K562 (cell line): ENCODE data around the gene RNF103. TPM values are rescaled to one million over a fixed set of nuclear protein-coding genes. Genes with fewer than 3 reads are reported as not detected.

Source experiments
- EP400 ChIP-seq: fragments of 450-650 bp; IDR thresholded peaks from 2 replicates; pipeline ENCODE4 v1.6.1; 2017; ENCODE audit warnings: antibody characterized with exemption, mild to moderate bottlenecking, moderate library complexity
- GATAD2B ChIP-seq: fragments of 450-650 bp; IDR thresholded peaks from 2 replicates; pipeline ENCODE4 v1.6.1; 2017; ENCODE audit warnings: mild to moderate bottlenecking, borderline replicate concordance
- HNRNPLL ChIP-seq: fragments of 200-400 bp; formaldehyde crosslinking; IDR thresholded peaks from 2 replicates; pipeline ENCODE4 v1.6.1; 2017; ENCODE audit warnings: low read length, low read depth, mild to moderate bottlenecking; ENCODE audit not compliant: poor library complexity, severe bottlenecking
- KDM1A ChIP-seq, 2 experiments: fragments of 450-650 bp; IDR thresholded peaks; 2 replicates each; pipeline ENCODE4 v1.6.1; 2016; ENCODE audit warnings: mild to moderate bottlenecking in 2 of 2
- RBFOX2 ChIP-seq: fragments of 200-400 bp; formaldehyde crosslinking; IDR thresholded peaks from 2 replicates; pipeline ENCODE4 v1.6.1; 2017; ENCODE audit warnings: low read depth, mild to moderate bottlenecking, low read length, moderate library complexity
- RBM22 ChIP-seq: fragments of 200-400 bp; formaldehyde crosslinking; IDR thresholded peaks from 2 replicates; pipeline ENCODE4 v1.6.1; 2018; ENCODE audit warnings: low read length, low read depth; ENCODE audit not compliant: poor library complexity, severe bottlenecking
- polyA plus RNA-seq, 8 experiments: library from polyadenylated mRNA; depleted of rRNA in 4 of 8; stranded (reverse) in 5 of 8; unstranded in 3 of 8; fragments of >200 nt; fragmentation: Nextera tagmentation in 2 of 8; fragmentation: Illumina TruSeq in 1 of 8; extraction: Ambion mirVana in 2 of 8; extraction: Trizol in 1 of 8; gene quantifications; 2 replicates each; pipeline versions ENCODE4 v1.2.1 to v1.2.3, GENCODE V29; 2011 to 2014; ENCODE audit warnings: inconsistent platforms in 1 of 8, missing spikeins in 1 of 8
- total RNA-seq, 7 experiments: library from RNA; depleted of rRNA in 6 of 7; stranded (reverse); fragments of >200 nt in 6 of 7; fragmentation: Illumina TruSeq in 2 of 7; extraction: Trizol in 2 of 7; gene quantifications; 2 replicates each; pipeline versions ENCODE4 v1.2.1 to v1.2.3, GENCODE V29; 2011 to 2021; ENCODE audit warnings: low replicate concordance in 1 of 7
- TF ChIP-seq, protein P1 (sequence below), 2 experiments: fragments of 450-650 bp; conservative IDR thresholded peaks; 2 replicates each; pipeline ENCODE4 v1.6.1; 2017; ENCODE audit warnings: mild to moderate bottlenecking in 2 of 2, moderate library complexity in 2 of 2
- TF ChIP-seq, protein P2 (sequence below): fragments of 250-450 bp; sonication (Bioruptor Pico); IDR thresholded peaks from 2 replicates; pipeline ENCODE4 v1.4.0; 2020; ENCODE audit warnings: mild to moderate bottlenecking
- TF ChIP-seq, protein P3 (sequence below): fragments of 450-650 bp; IDR thresholded peaks from 2 replicates; pipeline ENCODE4 v1.6.1; 2016; ENCODE audit warnings: mild to moderate bottlenecking, moderate library complexity

RNF103 gene
- total and polyA plus RNA-seq, 9 of the 15 experiments (the other 6 are each of a cell fraction or from before 2014, with no cell fraction given) = 1.2 to 6.8 (median 4.6) TPM

DNA sequence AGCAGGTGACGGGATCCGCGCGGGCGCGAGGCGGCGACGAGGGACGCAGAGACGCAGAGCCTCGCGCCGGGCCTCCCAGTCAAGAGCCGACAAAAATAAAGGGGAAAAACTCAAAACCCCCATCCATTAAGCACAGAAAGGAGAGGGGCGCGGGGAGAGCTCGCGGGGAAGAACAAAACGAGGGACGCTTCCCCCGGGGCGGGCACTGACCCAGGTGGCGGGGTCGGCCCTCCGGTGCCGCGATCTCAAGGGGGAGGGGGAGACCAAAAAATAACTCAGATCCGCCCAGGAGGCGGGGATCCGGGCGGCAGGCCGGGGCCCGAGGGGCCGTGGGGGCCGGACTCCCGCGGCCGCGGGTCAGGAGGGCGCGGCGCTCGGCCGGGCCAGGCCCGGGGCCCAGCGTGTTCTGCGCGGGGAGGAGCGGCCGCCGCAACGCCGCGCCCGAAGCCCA, 597 bp downstream of the RNF103 start (continued):
- TF ChIP-seq RBFOX2 (peak; percentile 62), RBM22 (no peak), GATAD2B (0 out of 2 replicates have a peak, but pooled peaks have one; percentile 66), KDM1A (IDR thresholded peaks at IDR 0.05) (peak in 1 of 2 experiments; percentile 39; a peak in 1 of 4 replicates), EP400 (0 out of 2 replicates have a peak, but pooled peaks have one; percentile 16), HNRNPLL (no peak)
- TF ChIP-seq, protein P1, sequence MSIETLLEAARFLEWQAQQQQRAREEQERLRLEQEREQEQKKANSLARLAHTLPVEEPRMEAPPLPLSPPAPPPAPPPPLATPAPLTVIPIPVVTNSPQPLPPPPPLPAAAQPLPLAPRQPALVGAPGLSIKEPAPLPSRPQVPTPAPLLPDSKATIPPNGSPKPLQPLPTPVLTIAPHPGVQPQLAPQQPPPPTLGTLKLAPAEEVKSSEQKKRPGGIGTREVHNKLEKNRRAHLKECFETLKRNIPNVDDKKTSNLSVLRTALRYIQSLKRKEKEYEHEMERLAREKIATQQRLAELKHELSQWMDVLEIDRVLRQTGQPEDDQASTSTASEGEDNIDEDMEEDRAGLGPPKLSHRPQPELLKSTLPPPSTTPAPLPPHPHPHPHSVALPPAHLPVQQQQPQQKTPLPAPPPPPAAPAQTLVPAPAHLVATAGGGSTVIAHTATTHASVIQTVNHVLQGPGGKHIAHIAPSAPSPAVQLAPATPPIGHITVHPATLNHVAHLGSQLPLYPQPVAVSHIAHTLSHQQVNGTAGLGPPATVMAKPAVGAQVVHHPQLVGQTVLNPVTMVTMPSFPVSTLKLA (conservative IDR thresholded peaks at IDR 0.05) = peak in 1 of 2 experiments; percentile 9; a peak in 1 of 4 replicates
- TF ChIP-seq, protein P2, sequence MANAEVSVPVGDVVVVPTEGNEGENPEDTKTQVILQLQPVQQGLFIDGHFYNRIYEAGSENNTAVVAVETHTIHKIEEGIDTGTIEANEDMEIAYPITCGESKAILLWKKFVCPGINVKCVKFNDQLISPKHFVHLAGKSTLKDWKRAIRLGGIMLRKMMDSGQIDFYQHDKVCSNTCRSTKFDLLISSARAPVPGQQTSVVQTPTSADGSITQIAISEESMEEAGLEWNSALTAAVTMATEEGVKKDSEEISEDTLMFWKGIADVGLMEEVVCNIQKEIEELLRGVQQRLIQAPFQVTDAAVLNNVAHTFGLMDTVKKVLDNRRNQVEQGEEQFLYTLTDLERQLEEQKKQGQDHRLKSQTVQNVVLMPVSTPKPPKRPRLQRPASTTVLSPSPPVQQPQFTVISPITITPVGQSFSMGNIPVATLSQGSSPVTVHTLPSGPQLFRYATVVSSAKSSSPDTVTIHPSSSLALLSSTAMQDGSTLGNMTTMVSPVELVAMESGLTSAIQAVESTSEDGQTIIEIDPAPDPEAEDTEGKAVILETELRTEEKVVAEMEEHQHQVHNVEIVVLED (CRISPR knock-in tag) = 0 out of 2 replicates have a peak, but pooled peaks have one; percentile 36
- TF ChIP-seq, protein P3, sequence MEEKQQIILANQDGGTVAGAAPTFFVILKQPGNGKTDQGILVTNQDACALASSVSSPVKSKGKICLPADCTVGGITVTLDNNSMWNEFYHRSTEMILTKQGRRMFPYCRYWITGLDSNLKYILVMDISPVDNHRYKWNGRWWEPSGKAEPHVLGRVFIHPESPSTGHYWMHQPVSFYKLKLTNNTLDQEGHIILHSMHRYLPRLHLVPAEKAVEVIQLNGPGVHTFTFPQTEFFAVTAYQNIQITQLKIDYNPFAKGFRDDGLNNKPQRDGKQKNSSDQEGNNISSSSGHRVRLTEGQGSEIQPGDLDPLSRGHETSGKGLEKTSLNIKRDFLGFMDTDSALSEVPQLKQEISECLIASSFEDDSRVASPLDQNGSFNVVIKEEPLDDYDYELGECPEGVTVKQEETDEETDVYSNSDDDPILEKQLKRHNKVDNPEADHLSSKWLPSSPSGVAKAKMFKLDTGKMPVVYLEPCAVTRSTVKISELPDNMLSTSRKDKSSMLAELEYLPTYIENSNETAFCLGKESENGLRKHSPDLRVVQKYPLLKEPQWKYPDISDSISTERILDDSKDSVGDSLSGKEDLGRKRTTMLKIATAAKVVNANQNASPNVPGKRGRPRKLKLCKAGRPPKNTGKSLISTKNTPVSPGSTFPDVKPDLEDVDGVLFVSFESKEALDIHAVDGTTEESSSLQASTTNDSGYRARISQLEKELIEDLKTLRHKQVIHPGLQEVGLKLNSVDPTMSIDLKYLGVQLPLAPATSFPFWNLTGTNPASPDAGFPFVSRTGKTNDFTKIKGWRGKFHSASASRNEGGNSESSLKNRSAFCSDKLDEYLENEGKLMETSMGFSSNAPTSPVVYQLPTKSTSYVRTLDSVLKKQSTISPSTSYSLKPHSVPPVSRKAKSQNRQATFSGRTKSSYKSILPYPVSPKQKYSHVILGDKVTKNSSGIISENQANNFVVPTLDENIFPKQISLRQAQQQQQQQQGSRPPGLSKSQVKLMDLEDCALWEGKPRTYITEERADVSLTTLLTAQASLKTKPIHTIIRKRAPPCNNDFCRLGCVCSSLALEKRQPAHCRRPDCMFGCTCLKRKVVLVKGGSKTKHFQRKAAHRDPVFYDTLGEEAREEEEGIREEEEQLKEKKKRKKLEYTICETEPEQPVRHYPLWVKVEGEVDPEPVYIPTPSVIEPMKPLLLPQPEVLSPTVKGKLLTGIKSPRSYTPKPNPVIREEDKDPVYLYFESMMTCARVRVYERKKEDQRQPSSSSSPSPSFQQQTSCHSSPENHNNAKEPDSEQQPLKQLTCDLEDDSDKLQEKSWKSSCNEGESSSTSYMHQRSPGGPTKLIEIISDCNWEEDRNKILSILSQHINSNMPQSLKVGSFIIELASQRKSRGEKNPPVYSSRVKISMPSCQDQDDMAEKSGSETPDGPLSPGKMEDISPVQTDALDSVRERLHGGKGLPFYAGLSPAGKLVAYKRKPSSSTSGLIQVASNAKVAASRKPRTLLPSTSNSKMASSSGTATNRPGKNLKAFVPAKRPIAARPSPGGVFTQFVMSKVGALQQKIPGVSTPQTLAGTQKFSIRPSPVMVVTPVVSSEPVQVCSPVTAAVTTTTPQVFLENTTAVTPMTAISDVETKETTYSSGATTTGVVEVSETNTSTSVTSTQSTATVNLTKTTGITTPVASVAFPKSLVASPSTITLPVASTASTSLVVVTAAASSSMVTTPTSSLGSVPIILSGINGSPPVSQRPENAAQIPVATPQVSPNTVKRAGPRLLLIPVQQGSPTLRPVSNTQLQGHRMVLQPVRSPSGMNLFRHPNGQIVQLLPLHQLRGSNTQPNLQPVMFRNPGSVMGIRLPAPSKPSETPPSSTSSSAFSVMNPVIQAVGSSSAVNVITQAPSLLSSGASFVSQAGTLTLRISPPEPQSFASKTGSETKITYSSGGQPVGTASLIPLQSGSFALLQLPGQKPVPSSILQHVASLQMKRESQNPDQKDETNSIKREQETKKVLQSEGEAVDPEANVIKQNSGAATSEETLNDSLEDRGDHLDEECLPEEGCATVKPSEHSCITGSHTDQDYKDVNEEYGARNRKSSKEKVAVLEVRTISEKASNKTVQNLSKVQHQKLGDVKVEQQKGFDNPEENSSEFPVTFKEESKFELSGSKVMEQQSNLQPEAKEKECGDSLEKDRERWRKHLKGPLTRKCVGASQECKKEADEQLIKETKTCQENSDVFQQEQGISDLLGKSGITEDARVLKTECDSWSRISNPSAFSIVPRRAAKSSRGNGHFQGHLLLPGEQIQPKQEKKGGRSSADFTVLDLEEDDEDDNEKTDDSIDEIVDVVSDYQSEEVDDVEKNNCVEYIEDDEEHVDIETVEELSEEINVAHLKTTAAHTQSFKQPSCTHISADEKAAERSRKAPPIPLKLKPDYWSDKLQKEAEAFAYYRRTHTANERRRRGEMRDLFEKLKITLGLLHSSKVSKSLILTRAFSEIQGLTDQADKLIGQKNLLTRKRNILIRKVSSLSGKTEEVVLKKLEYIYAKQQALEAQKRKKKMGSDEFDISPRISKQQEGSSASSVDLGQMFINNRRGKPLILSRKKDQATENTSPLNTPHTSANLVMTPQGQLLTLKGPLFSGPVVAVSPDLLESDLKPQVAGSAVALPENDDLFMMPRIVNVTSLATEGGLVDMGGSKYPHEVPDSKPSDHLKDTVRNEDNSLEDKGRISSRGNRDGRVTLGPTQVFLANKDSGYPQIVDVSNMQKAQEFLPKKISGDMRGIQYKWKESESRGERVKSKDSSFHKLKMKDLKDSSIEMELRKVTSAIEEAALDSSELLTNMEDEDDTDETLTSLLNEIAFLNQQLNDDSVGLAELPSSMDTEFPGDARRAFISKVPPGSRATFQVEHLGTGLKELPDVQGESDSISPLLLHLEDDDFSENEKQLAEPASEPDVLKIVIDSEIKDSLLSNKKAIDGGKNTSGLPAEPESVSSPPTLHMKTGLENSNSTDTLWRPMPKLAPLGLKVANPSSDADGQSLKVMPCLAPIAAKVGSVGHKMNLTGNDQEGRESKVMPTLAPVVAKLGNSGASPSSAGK = peak; percentile 70
